GM19351 (cell line): ENCODE data around the gene CCDC92.

Experiments used
- ATAC-seq: cut with Tn5 transposase; IDR thresholded peaks from one replicate; pipeline ENCODE4 v1.9.1; 2021; ENCODE audit warnings: mild to moderate bottlenecking, moderate library complexity; ENCODE audit not compliant: unreplicated experiment

The CCDC92 gene, protein sequence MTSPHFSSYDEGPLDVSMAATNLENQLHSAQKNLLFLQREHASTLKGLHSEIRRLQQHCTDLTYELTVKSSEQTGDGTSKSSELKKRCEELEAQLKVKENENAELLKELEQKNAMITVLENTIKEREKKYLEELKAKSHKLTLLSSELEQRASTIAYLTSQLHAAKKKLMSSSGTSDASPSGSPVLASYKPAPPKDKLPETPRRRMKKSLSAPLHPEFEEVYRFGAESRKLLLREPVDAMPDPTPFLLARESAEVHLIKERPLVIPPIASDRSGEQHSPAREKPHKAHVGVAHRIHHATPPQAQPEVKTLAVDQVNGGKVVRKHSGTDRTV

DNA sequence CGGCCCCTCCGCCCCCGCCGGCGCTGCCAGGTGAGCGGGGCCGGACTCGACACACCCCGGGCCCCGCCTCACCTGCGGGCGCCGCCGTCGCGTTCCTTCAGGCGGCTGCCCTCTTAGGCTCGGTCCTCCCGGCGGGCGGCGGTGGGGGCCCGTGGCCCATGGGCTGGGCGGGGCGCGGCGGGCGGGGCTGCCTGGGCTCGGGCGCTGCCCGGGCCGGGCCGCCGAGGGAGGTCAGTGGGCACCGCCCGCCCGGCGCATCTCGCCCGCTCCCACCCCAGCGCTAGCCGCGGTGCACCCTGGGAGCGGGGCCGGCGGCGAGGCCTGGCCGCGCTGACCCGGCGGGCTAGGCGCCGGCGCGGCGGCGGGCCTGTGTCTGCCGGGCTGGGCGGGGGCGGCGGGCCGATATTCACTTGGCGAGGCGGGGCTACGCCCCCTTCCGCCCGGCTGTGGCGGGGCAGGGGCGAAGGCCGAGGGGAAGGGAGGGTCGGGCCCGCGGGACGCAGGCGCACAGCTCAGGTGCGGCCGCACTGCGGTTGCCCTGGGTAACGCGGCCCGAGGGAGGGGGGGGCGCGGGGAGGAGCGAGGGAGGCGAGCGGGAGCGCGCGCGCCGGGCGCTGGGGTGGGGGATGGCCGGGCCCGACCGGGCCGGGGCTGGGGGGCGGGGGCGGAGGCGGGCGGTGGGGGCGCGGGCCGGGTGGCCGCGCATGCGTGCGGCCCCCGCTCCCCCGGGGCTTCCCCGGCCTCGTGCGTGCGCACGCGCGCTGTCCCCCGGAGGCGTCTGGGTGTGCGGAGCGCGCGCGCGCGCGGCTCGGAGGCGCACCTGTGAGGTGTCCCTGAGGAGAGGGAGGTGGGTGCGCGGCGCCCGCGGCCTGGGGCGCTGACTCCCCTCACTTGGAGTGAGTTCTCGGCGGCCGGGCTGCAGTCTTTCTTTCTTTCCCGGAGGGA, at the start of gene CCDC92, which contains the start of gene ZNF664:
CCDC92 (minus strand) TSS at position 375 of the 945 bp plus-strand sequence. CDS start 28,526 bp downstream, outside the sequence.
ZNF664 (plus strand) TSS at position 759 of the 945 bp plus-strand sequence. CDS start 38,930 bp downstream, outside the sequence.
- peak; percentile 77 for ATAC-seq

DNA sequence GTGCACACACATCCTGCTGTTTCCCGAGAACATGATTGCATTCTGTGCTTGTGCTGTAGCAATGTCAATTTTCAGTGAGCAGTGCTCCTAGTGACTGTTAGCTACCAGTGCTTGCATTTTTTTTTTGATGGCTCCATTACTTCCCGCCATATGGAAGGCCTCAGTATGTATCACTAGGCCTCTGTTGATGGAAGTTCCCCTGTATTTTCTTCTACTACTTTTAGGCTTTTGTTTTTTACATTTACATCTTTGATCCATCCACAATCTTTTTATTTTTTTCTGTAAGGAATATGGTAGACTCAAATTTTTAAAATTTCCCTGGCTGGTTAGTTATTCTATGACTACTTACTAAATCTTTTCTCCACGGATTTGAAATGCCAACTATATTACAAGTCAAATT, 49.5 kb upstream of the CCDC92 start:
- no peak for ATAC-seq

DNA sequence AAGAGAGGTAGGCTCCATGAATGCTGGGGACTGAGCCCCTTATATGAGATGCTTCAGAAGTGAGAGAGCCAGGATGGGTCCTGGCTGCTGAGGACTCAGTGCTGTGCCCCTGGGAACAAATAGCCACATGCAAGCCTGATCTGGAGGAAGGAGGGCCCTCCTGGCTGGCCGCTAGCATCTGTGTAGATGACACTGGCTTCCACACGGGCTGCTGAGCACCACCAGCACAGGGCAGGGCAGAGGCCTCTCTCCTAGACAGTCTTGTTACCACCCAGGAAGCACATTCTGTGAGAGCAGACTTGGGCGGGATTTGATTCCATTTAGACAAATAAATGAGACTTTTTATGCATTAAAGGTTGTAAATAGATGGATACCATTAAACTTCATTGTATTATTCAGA, 48.4 kb upstream of the CCDC92 start:
- ATAC-seq = no peak

DNA sequence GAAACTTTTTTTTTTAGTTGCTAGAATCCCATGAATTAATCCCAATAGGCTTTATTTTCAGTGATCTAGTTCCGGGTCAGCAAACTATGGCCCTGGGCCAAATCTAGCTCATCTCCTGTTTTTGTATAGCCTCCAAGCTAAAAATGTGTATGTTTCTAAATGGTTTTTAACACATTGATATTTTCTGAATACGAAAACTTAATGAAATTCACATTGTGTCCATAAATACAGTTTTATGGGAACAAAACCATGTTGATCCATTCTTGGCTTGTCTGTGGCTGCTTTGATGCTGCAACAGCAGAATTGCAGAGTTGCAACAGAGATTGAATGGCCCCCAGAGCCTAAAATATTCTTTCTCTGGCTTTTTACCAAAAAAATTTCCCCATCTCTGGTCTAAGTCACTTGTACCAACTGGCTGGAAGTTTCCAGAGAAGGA, 47.9 kb upstream of the CCDC92 start:
- ATAC-seq = no peak

DNA sequence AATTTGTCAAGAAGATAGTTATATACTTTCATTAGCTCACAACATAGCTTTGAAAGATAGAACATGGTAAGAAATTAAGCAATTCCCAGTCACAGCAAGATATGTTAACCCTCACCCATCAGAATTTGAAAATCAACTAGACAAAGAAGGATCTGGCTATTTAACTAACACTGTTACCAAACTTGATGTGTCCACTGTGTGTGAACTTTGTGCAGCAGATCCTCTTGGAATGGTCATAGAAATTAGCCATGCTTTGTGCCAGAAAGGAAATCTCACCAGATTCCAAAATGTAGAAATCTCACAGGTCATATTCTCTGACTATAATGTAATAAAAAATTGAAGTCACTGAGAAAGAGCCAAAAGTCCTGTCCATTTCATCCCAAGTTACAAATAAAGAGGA, 46.5 kb upstream of the CCDC92 start:
- ATAC-seq = no peak

DNA sequence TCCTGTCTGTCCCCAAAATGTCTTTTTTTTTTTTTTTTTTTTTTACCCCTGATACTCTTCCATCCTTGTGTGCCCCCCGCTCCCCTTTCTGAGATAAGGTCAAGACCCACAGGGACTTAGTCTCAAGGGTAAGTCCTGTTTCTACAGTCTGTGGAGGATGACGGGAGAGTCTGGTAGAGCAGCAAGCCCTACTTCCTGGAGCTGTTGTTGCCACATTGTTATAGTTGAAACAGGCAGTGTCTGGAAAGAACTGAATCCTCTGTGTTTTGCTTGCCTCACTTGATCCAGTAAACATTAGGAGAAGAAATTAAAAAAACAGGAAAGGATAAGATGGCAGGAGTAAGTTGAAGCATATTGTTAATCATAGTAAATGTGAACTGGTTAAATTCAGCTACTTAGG, 45.9 kb upstream of the CCDC92 start:
- ATAC-seq = no peak

DNA sequence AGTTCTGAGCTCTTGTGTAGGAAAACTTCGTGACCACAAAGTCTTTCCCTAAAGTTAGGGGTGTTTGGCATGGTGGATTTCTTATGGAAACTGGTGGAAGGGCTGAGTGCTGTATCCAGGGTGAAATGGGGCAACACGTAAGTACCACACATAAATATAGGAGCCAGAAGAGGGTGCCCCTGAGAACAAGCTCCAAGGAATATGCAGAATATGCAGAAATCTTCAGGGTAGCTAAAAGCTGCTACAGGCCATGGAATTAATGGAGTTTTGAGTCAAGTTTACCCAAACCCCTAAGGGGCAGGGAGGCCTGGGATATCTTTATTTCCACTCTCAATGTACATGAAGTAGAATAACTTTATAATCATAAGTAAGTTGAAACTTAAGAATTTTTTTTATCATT, 44.4 kb upstream of the CCDC92 start:
- no peak for ATAC-seq

DNA sequence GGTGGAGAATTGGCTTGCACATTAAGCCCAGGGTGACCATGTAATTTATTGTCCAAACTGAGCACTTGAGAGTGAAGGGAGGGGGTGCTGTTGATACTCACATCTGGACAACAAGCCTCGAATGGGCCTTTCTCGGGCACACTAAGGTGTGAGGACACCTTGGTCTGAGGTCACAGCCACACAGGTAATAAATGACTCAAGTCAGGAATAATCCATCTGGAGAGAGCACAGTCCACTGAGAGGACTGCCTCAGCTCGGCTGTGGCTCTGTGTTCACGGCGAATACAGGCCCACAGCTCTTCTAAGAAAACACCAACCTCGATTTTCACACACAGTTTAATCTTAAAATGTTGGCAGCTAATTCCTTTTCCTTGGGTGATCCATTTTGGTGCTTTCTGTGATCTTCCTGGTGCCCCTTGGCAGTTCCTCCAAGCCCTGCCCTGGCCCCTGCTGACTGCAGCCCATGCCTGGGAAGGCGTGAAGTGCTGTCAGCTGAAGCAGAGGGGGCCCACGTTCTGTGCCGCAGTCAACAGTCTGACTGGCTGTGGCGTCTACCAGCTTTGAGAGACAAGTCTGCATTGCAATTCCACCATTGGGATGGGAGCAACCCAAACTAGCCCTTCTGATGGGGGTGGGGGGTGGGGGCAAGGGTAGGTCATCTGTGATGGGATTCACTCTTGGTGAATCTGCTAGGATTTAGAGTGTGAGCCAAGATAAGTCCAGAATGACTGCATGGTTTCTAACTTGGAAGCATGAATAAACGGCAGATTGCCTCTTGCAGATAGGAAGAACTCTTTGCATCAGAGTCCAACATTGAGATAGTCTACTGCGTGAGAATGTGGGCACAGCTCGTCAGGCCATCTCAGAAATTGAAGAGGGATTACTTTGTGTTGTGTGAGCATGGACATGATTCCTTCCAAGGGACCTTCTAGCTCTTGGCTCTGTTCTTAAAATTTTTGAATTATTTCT, 43.1 kb upstream of the CCDC92 start:
- ATAC-seq = no peak

DNA sequence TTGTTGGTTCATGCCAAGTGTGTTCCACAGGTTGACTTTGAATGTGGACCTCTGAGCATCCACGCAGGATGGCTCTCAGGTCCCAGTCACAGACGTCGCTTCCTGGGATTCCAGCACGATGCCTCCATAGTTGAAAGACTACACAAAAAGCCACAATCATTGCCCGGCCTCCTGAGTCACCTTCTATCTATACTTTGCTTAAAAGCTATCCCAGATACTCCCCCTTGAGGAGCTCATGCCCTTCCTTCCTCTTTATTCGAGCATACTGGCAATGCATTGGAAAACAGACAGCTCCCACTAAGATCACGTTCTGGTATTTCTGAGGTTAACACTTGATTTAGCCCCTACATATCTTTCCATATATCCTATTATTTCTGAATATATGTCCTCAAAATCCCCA, 40.4 kb upstream of the CCDC92 start:
- ATAC-seq = no peak

DNA sequence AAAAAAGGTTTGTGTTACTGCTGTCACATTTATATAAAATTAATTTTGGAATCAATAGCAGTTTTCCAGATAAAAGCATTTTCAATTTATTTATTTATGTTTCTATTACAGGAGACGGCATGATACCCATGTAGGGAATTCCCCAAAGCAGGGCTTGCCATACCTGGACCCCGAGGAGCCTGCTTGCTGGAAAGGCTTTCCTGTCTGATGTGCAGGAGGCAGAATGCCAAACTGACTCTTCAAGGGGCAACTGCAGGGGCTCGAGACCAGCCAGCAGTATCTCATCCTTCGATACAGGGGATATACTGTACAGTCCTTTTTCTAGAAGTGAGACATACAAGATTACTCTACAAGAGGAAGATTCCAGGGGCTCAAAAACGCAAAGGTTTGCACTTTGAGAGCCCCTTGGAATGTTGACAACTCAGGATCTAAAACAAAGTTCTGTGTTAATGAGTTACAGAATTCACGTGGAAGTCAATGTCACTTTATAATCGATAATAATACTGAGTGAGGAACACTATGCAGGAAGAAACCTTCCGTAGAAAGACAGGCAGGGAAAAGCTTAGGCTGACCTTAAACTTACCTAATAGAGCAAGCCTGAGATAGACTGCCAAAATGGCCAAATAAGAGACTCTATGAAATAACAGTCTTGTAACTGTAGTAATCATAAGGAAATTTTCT, 38.9 kb upstream of the CCDC92 start:
- no peak for ATAC-seq

DNA sequence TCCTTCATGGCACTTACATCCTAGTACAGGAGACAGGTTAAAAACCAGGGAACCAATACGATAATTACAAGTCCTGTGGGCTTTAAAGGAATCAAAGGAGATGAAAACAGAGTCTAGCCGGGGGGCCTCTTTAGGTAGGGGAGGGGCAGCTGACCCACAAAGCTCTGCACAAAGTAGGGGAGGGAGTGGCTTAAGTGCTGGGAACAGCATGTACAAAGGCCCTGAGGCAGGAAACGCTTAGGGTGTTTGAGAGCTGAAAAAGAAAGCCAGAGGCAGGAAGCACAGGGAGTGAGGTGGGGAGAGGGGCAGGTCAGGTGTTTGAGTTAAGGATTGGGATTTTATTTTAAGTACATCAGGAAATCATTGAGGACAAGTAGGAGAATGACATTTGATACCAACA, 38.1 kb upstream of the CCDC92 start:
- no peak for ATAC-seq

DNA sequence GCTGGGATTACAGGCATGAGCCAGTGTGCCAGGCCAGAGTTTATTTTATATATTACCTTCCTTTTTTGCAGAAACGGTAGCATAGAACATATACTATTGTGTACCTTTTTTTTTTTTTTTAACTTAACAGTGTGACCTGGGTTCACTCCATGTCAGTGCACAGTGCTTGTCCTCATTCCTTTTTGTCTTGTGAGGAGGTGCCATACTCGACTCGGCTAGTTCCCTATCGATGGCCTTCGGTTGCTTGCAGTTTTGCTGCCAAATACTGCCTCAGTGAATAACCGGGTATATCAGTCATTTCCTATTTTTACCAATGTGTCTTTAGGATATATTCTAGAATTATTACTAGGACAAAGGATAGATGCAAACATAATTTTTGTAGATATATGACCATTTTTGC, 37.1 kb upstream of the CCDC92 start:
- no peak for ATAC-seq

DNA sequence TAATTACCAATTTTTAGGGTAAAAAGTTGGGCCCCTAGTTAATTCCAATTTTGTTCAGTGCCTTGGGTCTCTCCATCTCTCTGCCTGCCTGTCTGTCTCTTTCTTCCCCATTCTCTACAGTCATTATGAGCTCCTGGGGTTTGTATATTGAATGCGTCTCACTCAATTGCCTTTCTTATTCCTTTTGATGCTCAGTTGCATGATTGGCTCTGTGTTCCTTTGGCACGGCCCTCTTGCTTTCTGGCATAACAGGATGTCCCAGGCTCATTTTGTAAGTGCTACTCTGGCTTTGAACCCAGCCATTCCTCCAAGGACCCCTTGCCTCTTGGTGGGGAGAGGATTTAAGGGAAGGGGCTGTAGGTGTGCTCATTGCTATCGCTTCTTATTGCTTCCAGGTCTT, 36.0 kb upstream of the CCDC92 start:
- ATAC-seq = no peak

DNA sequence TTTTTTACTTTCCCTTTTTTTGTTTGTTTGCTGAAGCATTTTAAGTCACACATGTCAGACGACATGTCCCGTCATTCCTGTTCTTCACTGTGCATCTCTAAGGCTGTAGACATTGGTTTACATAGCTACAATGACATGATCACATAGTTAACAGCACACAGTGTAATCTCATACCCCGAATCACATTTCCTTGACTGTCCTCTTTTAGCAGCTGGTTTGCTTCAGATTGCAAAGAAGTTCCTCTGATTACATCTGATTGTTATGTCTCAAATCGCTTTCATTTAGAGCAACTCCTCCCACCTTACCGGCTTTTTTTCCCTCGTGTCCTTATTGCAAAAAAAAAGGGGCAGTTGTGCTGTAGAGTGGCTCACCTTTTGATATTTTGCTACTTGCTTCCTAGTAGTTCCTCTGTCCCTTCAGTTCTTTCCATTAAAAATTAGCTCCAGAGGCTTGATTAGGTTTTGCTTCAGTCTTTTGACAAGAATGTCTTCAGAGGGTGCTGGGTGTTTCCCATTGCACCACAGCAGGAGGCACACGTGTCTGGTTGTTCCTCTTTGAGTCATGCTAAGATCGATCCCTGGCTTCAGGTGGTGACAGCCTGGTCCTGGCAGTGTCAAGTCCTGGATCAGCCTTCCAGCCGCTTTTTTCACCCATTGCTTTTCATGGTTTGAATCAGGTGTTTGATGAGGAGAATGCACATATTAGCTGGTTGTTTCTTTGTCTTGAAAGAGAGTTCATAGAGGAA, 35.4 kb upstream of the CCDC92 start:
- ATAC-seq = no peak

DNA sequence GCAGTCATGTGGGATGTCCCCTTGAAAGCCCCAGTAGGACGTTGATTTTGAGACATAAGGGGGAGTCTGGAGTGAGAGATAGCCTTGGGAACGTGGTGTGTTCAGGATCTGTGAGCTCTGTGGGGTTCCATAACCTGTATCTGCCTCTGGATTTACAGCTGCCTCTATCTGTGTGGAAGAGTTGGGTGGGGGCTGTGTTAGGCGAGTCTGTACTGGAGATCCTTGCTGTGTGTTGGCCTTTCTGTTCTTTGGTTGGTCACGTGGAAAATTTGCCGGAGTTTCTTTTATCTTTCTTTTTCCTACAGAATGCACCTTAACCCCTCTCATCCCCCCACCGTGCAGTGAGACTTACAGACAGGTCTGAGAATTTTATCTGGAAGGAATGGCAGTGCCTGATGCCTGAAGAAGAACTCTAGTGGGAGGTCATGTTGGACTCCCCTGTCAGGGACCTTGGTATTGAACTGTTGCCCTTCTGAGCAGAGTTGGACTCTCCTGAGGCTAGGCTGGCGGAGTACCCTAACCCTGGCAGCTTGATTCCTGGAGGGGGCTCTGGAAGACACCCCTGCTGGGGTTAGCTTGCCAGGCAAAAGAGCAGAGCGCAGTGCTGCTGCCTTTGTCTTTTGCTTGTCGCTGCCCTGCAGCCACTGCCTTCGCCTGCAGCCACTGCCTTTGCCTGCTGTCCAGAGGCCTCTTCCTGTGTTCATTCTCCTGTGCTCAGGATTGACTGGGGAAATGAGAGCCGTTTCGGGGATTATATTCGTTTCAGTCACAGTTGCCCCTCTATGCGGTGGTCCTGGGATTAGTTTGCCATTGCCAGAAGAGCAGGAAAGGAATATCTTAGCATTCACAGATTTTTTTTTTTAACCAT, 34.4 kb upstream of the CCDC92 start:
- ATAC-seq = no peak

DNA sequence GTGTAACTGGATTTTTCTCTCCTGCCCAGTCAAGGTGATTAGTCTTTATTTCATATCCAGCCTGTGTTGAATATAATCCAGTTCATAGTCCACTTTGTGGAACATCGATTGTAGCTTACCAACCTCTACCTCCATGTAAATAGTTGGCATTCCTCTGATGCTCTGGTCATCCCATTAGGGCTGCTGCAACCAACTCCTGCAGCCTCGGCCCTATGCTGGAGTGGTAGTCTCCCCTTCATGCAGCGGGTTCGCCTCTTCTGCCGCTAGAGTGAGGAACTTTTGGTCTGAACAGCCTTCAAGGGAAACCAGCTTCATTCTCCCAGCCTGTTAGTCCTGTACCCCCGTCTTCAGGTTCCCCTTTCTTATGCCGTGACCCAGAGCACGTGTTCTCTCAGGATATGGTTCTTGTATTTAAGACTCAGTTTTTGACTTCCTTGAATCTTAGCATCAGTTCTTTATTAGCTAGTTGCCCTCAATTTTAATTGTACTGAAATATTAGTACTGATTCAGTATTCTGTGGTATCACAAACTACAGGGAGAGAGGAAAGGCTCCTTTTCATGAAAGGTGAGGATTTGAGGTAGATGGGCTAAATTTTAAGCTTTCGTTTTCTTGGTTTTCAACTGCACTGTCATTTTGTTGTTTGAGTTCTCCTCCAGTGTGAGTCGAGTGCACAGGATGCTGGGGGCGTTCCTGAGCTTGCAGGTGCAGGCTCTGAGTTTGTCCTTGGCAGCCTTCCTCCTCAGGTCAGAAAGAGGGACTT, 33.6 kb upstream of the CCDC92 start:
- peak; percentile 68 for ATAC-seq

DNA sequence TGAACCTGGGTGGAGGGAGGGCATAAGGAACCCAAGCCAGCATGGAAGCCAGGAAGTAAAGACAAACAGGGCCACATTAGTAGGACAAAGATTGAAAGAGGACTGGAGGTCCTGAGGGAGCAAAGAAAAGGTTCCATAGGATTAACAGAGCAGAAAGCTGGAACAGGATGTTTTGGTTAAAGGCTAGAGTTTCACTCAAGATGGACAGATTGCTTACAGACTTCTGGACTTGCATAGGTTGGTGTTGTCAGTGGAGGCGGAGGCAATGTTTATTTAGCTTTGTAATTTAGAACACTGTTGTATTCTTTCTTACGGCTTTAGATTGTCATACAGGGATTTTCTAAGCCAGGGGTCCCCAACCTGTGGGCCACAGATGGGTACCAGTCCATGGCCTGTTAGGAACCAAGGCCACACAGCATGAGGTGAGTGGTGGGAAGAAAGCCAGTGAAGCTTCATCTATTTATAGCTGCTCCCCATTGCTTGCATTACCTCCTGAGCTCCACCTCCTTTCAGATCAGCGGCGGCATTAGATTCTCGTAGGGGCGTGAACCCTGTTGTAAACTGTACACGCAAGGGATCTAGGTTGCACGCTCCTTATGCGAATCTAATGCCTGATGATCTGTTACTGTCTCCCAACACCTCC, 31.7 kb upstream of the CCDC92 start:
- no peak for ATAC-seq
